ENCODE results near the gene CARD9. TPM values are rescaled to one million over a fixed set of nuclear protein-coding genes. Genes with fewer than 3 reads are reported as not detected.

CARD9 gene
- total RNA-seq, 1 experiment from 2014 or later, result 1.1 TPM

GRCh38 chr9:136314056-136314416 is 59.4 kb downstream of the CARD9 start:
- Histone ChIP-seq H3K4me3 (ENCODE audit: low read length) (no peak overlapping the region), H3K27ac (ENCODE audit: low read length) (no peak overlapping the region), H3K4me2 (ENCODE audit: low read length) (no peak overlapping the region), H3K9me2 (replicated peaks; ENCODE audit: low read length) (no peaks in the 10 kb centered on the region), H4K20me1 (ENCODE audit: low read length) (no peaks in the 10 kb centered on the region), H3K36me3 (ENCODE audit: low read depth, low read length) (no peaks in the 10 kb centered on the region), H3K9me3 (ENCODE audit: low read length) (no peaks in the 10 kb centered on the region), H3K79me2 (ENCODE audit: low read length) (no peaks in the 10 kb centered on the region), H3F3A (ENCODE audit: low read length, unreplicated experiment) (no peaks in the 10 kb centered on the region), H2AFZ (ENCODE audit: low read length) (no peak overlapping the region), H3K27me3 (ENCODE audit: low read length) (no peaks in the 10 kb centered on the region), H3K4me1 (ENCODE audit: insufficient read depth, low read length) (no peaks in the 10 kb centered on the region), H3K9ac (ENCODE audit: low read length) (no peak overlapping the region)
- ChIA-PET POLR2A (ENCODE audit: unreplicated experiment) (no interaction called here), CTCF (no interaction called here)
- intact Hi-C loops (cut with micrococcal nuclease), result no loop called here
- TF ChIP-seq, protein P1, sequence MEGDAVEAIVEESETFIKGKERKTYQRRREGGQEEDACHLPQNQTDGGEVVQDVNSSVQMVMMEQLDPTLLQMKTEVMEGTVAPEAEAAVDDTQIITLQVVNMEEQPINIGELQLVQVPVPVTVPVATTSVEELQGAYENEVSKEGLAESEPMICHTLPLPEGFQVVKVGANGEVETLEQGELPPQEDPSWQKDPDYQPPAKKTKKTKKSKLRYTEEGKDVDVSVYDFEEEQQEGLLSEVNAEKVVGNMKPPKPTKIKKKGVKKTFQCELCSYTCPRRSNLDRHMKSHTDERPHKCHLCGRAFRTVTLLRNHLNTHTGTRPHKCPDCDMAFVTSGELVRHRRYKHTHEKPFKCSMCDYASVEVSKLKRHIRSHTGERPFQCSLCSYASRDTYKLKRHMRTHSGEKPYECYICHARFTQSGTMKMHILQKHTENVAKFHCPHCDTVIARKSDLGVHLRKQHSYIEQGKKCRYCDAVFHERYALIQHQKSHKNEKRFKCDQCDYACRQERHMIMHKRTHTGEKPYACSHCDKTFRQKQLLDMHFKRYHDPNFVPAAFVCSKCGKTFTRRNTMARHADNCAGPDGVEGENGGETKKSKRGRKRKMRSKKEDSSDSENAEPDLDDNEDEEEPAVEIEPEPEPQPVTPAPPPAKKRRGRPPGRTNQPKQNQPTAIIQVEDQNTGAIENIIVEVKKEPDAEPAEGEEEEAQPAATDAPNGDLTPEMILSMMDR (conservative IDR thresholded peaks at IDR 0.05; ENCODE audit: low read depth, low read length), result no peak
- TF ChIP-seq EZH2phosphoT487 (IDR thresholded peaks at IDR 0.05; ENCODE audit: borderline replicate concordance, low read length) (no peak), EZH2 (IDR thresholded peaks at IDR 0.05; ENCODE audit: low read length, unreplicated experiment) (no peak)
- ATAC-seq (no peak), DNase-seq (no peak)
- no TSS peak for BruUV-seq (replicated peaks)

Other genes with a start within 250 kb of the CARD9 start
- gene LHX3, start 168.5 kb downstream of the CARD9 start, total RNA-seq (2014; rRNA removed), result not detected in 2 replicates
- gene QSOX2, start 127.9 kb downstream of the CARD9 start, total RNA-seq (2014; rRNA removed), result 9.9 and 10.7 TPM in 2 replicates
- gene CCDC187, start 69.6 kb downstream of the CARD9 start, total RNA-seq (2014; rRNA removed), result 0.04 TPM in 1 of 2 replicates, not detected in the other
- 26.9 and 27.8 TPM in 2 replicates for gene GPSM1, start 46.1 kb downstream of the CARD9 start, total RNA-seq (2014; rRNA removed)
- 51.4 and 64.9 TPM in 2 replicates for gene DNLZ, start 9.9 kb downstream of the CARD9 start, total RNA-seq (2014; rRNA removed)
- gene SNAPC4, start 26.5 kb upstream of the CARD9 start, total RNA-seq (2014; rRNA removed), result 7.5 and 7.8 TPM in 2 replicates
- 32.3 and 38.3 TPM in 2 replicates for gene ENTR1, start 36.9 kb upstream of the CARD9 start, total RNA-seq (2014; rRNA removed)
- gene PMPCA, start 37.0 kb upstream of the CARD9 start, total RNA-seq (2014; rRNA removed), result 44.3 and 54.9 TPM in 2 replicates
- gene INPP5E, start 66.2 kb upstream of the CARD9 start, total RNA-seq (2014; rRNA removed), result 10.7 and 12.2 TPM in 2 replicates
- gene SEC16A, start 109.4 kb upstream of the CARD9 start, total RNA-seq (2014; rRNA removed), result 28.3 and 33.5 TPM in 2 replicates
- gene NOTCH1, start 172.4 kb upstream of the CARD9 start, total RNA-seq (2014; rRNA removed), result 14.3 and 20.8 TPM in 2 replicates